Skeletal muscle cell (primary cell): ENCODE results near the gene C8G.

ENCODE experiments used
- DNase-seq: peaks from one replicate; pipeline ENCODE4 v3.0.0-alpha.2; 2010; ENCODE audit warnings: low read depth
- H3K4me3 ChIP-seq: 2 replicates; pipeline ENCODE4 v1.5.1; 2011; ENCODE audit warnings: low read depth, mild to moderate bottlenecking, control low read depth, low read length, moderate library complexity

Gene C8G

GRCh38 chr9:136939996-136940525, 5.0 kb upstream of the C8G start:
- H3K4me3 ChIP-seq: no peak overlapping the region
- DNase-seq: no peak

DNA sequence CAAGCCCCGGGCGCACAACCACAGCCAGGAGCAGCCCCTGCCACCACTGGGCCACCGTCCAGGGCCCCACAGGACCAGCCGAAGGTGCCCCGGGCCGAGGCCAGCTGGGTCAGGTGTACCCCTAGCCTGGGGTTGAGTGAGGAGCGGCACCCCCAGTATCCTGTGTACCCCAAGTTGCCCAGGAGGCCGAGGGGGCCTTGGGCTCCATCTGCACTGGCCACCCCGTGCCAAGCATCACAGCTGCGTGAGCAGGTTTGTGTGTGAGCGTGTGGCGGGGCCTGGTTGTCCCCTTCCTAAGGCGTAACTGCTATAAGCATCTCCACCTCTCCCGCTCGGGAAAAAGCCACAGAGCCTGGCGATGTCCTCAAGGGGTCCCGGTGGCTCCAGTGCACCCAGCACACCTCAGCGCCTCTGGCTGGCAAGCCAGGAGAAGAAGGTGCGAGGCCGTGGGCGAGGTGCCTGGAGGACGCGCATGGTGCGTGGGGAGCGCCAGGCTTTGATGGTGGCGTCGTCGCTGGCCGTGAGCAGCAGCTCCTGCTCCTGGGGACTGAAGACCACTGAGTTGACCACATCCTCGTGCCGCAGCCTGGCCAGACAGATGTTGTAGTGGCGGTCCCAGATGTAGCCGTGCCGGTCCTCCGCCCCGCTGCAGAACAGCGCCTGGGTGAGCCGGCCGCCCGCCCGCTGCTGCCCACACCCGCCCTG, 4.4 kb upstream of the C8G start:
- no peak overlapping the region for H3K4me3 ChIP-seq
- no peak for DNase-seq

- no peak for DNase-seq
- H3K4me3 ChIP-seq: no peak overlapping the region
These were observed 3.6 kb upstream of the C8G start for GRCh38 chr9:136941231-136942111.

GRCh38 chr9:136942112-136942880, 2.7 kb upstream of the C8G start:
- no peak overlapping the region for H3K4me3 ChIP-seq
- DNase-seq: no peak

GRCh38 chr9:136942881-136943230, 2.2 kb upstream of the C8G start:
- H3K4me3 ChIP-seq: peak overlapping the region; percentile 87
- DNase-seq: no peak

DNA sequence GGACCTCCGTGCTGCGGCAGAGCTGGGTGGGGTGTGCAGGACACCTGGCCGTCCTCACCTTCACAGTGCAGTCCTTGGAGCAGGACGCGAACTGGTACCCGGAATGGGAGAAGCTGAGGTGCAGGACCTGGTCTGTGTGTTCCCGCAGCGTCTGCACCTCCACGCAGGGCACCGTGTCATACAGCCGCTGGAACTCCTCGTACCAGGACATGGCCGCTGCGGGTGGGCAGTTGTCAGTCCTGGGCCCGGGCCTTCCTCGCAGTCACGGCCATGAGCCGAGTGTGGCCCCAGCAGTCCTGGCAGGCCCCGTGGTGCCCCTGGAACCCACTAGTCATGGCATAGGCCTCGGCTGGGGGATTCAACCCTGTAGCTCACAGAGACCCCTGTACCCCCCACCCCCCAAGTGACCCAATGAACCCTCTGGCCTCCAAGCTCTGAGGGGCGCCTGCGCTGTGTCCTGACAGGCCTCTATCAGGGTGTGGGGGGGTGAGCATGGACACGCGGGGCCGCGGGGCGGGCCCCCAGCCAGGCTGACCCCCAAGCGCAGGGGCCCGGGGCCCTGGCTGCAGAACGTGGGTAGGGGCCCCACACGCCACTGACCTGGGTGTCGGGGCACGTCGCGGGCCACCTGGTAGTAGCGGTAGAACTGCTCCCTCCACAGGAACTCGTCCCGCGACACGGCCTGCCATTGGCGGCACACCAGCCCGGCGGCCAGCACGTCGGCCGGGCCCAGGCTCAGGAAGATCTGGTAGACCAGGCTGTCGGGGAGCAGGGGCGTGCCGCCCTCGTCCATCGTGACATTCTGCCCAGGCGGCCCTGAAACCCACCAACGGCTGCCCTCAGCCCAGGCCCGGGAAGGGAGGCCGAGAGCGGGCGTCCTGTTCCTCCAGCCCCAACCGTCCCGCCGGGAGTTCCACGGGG, 1.5 kb upstream of the C8G start:
- peak overlapping the region; percentile 87 for H3K4me3 ChIP-seq
- no peak for DNase-seq

GRCh38 chr9:136944212-136944518, 878 bp upstream of the C8G start:
- no peak for DNase-seq
- peak overlapping the region; percentile 87 for H3K4me3 ChIP-seq

DNA sequence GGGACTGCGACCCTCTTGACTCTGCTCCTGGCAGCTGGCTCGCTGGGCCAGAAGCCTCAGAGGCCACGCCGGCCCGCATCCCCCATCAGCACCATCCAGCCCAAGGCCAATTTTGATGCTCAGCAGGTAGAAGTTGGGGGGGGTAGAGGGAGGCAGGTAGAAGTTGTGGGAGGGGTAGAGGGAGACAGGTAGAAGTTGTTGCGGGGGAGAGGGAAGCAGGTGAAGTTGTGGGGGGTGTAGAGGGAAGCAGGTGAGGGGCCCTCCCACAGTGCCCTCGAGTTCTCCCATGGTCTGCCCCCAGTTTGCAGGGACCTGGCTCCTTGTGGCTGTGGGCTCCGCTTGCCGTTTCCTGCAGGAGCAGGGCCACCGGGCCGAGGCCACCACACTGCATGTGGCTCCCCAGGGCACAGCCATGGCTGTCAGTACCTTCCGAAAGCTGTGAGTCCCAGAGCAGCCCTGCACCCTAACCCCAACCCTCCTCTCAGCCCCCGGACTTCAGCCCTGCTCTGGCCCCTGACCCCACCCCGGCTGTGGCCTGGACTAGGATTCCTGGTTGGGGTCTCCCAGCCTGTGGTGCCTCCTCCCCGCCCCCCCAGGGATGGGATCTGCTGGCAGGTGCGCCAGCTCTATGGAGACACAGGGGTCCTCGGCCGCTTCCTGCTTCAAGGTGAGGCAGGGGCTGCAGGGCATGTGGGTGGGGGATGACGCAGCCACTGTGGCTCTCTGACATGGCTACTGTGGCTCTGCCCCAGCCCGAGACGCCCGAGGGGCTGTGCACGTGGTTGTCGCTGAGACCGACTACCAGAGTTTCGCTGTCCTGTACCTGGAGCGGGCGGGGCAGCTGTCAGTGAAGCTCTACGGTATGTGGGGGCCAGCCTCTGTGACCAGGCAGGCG, 537 bp downstream of the C8G start:
- no peak overlapping the region for H3K4me3 ChIP-seq
- DNase-seq: no peak

DNA sequence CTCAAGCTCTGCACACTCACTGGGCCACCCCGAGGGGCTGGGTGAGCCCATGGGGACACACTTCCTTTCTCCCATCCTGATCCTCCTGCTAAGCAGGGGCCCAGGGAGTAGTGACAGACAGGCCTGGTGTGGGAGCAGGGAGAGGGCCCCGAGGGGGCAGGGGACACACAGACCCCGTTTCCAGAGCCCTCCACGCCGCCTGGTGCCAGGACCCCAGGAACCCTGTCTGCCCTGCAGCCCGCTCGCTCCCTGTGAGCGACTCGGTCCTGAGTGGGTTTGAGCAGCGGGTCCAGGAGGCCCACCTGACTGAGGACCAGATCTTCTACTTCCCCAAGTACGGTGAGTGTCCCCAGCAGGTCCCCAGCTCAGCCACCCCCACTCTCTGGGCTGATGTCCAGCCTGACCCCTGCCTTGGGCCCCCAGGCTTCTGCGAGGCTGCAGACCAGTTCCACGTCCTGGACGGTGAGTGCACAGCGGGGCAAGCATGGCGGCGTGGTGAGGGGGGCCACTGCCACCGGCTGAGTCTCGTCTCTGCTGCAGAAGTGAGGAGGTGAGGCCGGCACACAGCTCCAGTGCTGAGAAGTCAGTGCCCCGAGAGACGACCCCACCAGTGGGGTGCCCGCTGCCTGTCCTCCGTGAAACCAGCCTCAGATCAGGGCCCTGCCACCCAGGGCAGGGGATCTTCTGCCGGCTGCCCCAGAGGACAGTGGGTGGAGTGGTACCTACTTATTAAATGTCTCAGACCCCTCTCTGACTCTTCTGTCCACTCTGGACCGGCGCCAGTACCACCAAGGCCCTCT, 1.4 kb downstream of the C8G start:
- DNase-seq: no peak
- H3K4me3 ChIP-seq: no peak overlapping the region

- DNase-seq: no peak
- H3K4me3 ChIP-seq: no peak overlapping the region
These were observed 2.2 kb downstream of the C8G start for GRCh38 chr9:136947028-136947891.

- no peak for DNase-seq
- H3K4me3 ChIP-seq: no peak overlapping the region
These were observed 3.0 kb downstream of the C8G start for GRCh38 chr9:136947955-136948510.

DNA sequence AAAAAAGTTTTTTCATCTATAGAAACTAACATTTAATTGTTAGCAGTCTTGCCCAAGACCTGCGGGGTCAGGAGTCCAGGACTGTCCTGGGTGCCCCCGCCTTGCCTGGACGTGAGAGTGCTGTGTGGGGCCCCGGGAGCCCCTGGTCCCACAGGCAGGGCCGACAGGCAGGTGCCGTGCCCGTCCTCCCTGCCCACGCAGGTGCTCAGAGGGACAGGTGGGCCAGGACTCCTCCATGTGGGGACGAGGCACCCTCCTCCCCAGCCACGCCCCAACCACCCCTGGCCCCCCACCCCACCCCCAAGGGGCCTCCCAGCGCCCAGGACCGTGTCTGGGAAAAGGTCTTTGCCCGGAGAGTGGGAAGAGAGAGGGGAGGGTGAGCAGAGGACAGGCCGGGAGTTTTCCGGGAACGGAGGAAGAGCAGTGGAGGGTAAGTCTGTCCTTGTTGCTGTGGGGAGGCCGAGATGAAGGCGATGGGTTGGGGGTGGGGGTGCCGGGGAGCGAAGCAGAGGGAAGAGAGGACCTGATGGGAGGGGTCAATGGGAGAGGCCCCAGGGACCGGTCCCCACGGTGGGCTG, 4.3 kb downstream of the C8G start:
- H3K4me3 ChIP-seq: peak overlapping the region; percentile 51
- no peak for DNase-seq

DNA sequence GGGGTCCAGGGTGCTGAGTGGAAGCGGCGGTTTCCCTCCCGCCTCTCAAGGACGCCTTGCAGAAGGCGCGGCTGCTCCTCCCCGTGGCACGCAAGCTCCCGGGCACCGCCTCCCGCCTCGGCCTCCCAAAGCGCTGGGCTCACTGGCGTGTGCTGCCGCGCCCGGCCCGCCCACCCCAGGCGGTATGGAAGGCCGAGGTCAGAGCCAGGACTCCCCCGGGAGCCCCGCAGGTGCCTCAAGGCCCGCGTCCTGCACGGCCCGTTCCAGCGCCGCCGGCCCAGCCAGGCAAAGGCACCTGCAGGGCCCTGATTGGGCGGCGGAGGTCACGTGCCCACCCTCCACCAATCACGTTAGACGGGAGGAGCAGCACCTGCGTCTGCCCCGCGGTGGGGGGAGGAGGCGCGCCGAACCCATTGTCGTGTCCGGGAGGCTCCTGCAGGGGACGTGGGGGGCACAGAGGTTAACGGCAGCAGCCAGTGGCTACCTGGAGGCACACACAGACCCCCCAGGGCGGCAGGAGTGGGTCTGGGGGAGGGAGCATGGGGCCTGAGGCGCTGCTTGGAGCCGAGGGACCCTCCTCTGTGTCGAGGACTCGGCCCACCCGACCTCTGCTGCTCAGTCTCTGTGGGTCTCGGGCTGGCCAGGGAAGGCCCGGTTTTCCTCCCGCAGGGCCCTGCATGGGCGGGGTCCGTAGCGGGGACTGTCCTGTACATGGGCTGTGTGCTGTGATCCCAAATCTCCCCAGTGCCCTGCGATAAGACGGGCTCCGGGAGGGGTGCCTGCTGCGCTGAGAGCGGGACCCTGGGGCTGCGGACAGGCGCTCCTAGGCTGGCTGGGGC, 5.0 kb downstream of the C8G start:
- peak overlapping the region; percentile 51 for H3K4me3 ChIP-seq
- DNase-seq: peak; percentile 15

- H3K4me3 ChIP-seq: no peak overlapping the region
- no peak for DNase-seq
These were observed 5.7 kb downstream of the C8G start for GRCh38 chr9:136950656-136951276.
